ENCODE measurements around the gene DYNC2LI1.

DYNC2LI1 gene

DNA sequence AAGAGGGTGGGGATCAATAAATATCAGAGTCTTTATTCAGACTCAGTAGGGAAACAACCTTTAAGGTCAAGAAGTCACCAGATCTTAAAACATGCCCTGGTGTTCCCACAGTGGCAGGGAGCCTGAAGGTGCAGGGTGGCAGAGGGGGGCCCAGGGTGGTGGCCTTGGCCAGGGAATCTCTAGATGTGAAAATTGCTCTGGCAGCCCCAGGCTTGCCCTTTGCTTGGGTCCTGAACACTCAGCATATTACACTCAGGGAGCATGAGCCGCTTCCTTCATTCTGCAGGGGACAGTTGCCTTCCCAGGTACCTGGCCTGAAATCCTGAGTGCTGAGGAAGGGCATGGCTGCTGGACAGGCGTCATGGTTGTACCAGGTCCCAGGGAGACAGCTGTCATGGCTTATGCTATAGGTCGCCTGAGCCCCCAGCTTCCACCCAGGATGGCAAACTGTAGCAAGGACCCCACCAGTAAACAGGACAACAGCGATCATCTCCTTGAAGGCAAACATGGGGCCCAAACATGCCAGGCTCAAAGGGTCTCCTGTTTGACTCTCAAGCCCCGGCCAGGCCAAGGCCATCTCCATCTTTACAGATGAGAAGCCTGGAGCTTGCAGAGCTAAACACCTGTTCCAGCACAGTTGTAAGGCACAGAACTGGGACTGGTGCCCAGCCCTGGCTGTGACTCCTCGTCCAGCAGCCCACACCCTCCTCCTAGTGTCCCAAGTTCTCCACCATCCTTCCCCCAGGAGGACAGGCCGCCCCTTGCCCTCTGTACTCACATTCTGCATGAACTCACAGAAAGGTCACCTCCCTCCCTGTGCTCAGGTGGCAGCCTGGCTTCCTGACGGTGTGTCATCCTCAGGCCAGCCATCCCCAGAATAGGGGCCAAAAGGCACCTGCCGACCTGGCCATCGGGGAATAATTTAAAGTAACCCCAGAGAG, 79.6 kb downstream of the DYNC2LI1 start:
- Histone ChIP-seq H3K4me2 (ENCODE audit: low read depth, low read length, poor library complexity, severe bottlenecking) (no peak overlapping the region), H3K36me3 (ENCODE audit: insufficient read depth, low read length) (no peaks in the 10 kb centered on the region), H3K9me3 (ENCODE audit: insufficient read depth, low read depth, low read length) (no peaks in the 10 kb centered on the region), H2AFZ (ENCODE audit: low read length) (no peak overlapping the region), H4K20me1 (ENCODE audit: insufficient read depth, low read length, poor library complexity, severe bottlenecking) (no peaks in the 10 kb centered on the region), H3K9me2 (replicated peaks; ENCODE audit: low read depth, low read length) (no peaks in the 10 kb centered on the region), H3K4me1 (ENCODE audit: insufficient read depth, low read length, poor library complexity, severe bottlenecking) (no peaks in the 10 kb centered on the region), H3K9ac (ENCODE audit: low read depth, low read length, poor library complexity, severe bottlenecking) (no peak overlapping the region), H3K79me2 (ENCODE audit: insufficient read depth, low read length) (no peaks in the 10 kb centered on the region), H3K4me3 (ENCODE audit: low read length, poor library complexity, severe bottlenecking) (no peak overlapping the region), H3K27me3 (ENCODE audit: insufficient read depth, low read length, poor library complexity, severe bottlenecking) (no peaks in the 10 kb centered on the region), H3F3A (ENCODE audit: low read depth) (no peaks in the 10 kb centered on the region)
- no peak for TF ChIP-seq EZH2phosphoT487 (IDR thresholded peaks at IDR 0.05; ENCODE audit: borderline replicate concordance)
- no peak for TF ChIP-seq CTCF (conservative IDR thresholded peaks at IDR 0.05; ENCODE audit: low read length)

DNA sequence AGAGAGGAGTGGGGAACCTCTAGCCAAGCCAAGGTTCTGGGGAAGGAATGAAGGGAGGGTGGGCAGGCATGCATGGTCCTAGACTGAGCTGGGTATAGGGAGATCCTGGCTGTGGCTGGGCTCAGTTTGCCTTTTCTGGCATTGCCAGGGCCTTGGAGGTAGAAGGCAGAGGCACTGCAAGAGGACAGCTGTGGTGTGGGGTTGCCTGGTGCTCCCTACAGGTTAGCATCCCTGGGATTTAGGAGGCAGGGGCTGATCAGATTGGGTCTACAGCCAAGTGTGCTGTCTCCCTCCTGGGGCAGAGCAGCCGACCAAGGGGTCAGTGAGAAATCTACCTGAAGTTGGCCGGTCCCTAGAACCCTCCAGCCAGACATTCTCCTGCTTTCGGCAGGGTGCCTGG, 80.8 kb downstream of the DYNC2LI1 start:
- H3F3A ChIP-seq (ENCODE audit: low read depth) = no peaks in the 10 kb centered on the region
- H3K9me3 ChIP-seq (ENCODE audit: insufficient read depth, low read depth, low read length) = no peaks in the 10 kb centered on the region
- H4K20me1 ChIP-seq (ENCODE audit: insufficient read depth, low read length, poor library complexity, severe bottlenecking) = no peaks in the 10 kb centered on the region
- no peak overlapping the region for H3K4me2 ChIP-seq (ENCODE audit: low read depth, low read length, poor library complexity, severe bottlenecking)
- TF ChIP-seq CTCF (conservative IDR thresholded peaks at IDR 0.05; ENCODE audit: low read length) (no peak), EZH2phosphoT487 (IDR thresholded peaks at IDR 0.05; ENCODE audit: borderline replicate concordance) (no peak)
- H3K4me3 ChIP-seq (ENCODE audit: low read length, poor library complexity, severe bottlenecking) = no peak overlapping the region
- no peaks in the 10 kb centered on the region for H3K9me2 ChIP-seq (replicated peaks; ENCODE audit: low read depth, low read length)
- no peaks in the 10 kb centered on the region for H3K4me1 ChIP-seq (ENCODE audit: insufficient read depth, low read length, poor library complexity, severe bottlenecking)
- no peak overlapping the region for H3K9ac ChIP-seq (ENCODE audit: low read depth, low read length, poor library complexity, severe bottlenecking)
- no peaks in the 10 kb centered on the region for H3K27me3 ChIP-seq (ENCODE audit: insufficient read depth, low read length, poor library complexity, severe bottlenecking)
- H2AFZ ChIP-seq (ENCODE audit: low read length) = no peak overlapping the region
- no peaks in the 10 kb centered on the region for H3K36me3 ChIP-seq (ENCODE audit: insufficient read depth, low read length)
- no peaks in the 10 kb centered on the region for H3K79me2 ChIP-seq (ENCODE audit: insufficient read depth, low read length)

DNA sequence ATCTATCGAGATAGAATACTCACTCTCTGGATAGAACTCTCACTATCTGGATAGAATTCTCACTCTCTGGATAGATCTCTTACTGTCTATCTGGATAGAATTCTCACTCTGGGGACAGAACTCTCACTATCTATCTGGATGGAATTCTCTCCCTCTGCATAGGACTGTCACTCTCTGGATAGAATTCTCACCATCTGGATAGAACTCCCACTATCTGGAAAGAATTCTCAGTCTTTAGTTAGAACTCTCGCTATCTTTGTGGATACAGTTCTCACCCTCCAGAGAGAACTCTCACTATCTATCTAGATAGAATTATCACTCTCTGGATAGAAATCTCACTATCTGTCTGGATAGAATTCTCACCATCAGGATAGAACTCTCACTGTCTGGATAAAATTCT, 81.5 kb downstream of the DYNC2LI1 start:
- Histone ChIP-seq H3F3A (ENCODE audit: low read depth) (no peaks in the 10 kb centered on the region), H3K36me3 (ENCODE audit: insufficient read depth, low read length) (no peaks in the 10 kb centered on the region), H3K9ac (ENCODE audit: low read depth, low read length, poor library complexity, severe bottlenecking) (no peak overlapping the region), H3K4me3 (ENCODE audit: low read length, poor library complexity, severe bottlenecking) (no peak overlapping the region), H4K20me1 (ENCODE audit: insufficient read depth, low read length, poor library complexity, severe bottlenecking) (no peaks in the 10 kb centered on the region), H2AFZ (ENCODE audit: low read length) (no peak overlapping the region), H3K4me1 (ENCODE audit: insufficient read depth, low read length, poor library complexity, severe bottlenecking) (no peaks in the 10 kb centered on the region), H3K79me2 (ENCODE audit: insufficient read depth, low read length) (no peaks in the 10 kb centered on the region), H3K9me2 (replicated peaks; ENCODE audit: low read depth, low read length) (no peaks in the 10 kb centered on the region), H3K27me3 (ENCODE audit: insufficient read depth, low read length, poor library complexity, severe bottlenecking) (no peaks in the 10 kb centered on the region), H3K9me3 (ENCODE audit: insufficient read depth, low read depth, low read length) (no peaks in the 10 kb centered on the region), H3K4me2 (ENCODE audit: low read depth, low read length, poor library complexity, severe bottlenecking) (no peak overlapping the region)
- TF ChIP-seq CTCF (conservative IDR thresholded peaks at IDR 0.05; ENCODE audit: low read length) (no peak), EZH2phosphoT487 (IDR thresholded peaks at IDR 0.05; ENCODE audit: borderline replicate concordance) (no peak)
